Hepatocyte (in vitro differentiated cells): ENCODE data around the gene FRAT2.

Experiments used
- CTCF ChIP-seq: fragments of 200-600 bp; sonication (generic); IDR thresholded peaks from 2 replicates; pipeline ENCODE4 v1.5.1; 2016; ENCODE audit warnings: antibody characterized with exemption, mild to moderate bottlenecking; ENCODE audit not compliant: poor library complexity
- EZH2 ChIP-seq: fragments of 200-600 bp; sonication (generic); IDR thresholded peaks from 2 replicates; pipeline ENCODE4 v1.6.1; 2016; ENCODE audit warnings: antibody characterized with exemption, mild to moderate bottlenecking, borderline replicate concordance
- EZH2phosphoT487 ChIP-seq: fragments of 200-600 bp; sonication (generic); IDR thresholded peaks from one replicate; pipeline ENCODE4 v1.6.1; 2018; ENCODE audit warnings: antibody characterized with exemption, mild to moderate bottlenecking, low read depth, moderate library complexity; ENCODE audit not compliant: unreplicated experiment, severe bottlenecking

- TF ChIP-seq CTCF (no peak), EZH2phosphoT487 (no peak), EZH2 (no peak)
These were observed 37.2 kb upstream of the FRAT2 start for GRCh38 chr10:97371696-97372095.
